GM18498 (cell line): ENCODE results near the gene FRMPD2.
"Not testable (repeated sequence)": the region's sequence is repeated elsewhere in the genome, so short reads cannot be mapped to it uniquely, and the experiment has no call there.

Experiments used
- ATAC-seq: cut with Tn5 transposase; IDR thresholded peaks from one replicate; pipeline ENCODE4 v1.9.1; 2021; ENCODE audit warnings: mild to moderate bottlenecking, moderate library complexity; ENCODE audit not compliant: unreplicated experiment

FRMPD2 gene

GRCh38 chr10:48234295-48234694 is 40.2 kb downstream of the FRMPD2 start:
- ATAC-seq: no peak

- ATAC-seq: no peak
These were observed 40.9 kb downstream of the FRMPD2 start for GRCh38 chr10:48233559-48234005.

GRCh38 chr10:48232717-48233447 is 41.6 kb downstream of the FRMPD2 start:
- ATAC-seq: no peak

- peak; percentile 82 for ATAC-seq
These were observed 42.7 kb downstream of the FRMPD2 start for GRCh38 chr10:48231699-48232315.

GRCh38 chr10:48231178-48231577 is 43.3 kb downstream of the FRMPD2 start:
- ATAC-seq: peak; percentile 42

- no peak for ATAC-seq
These were observed 47.3 kb downstream of the FRMPD2 start for GRCh38 chr10:48227213-48227612.

- no peak for ATAC-seq
These were observed 49.4 kb downstream of the FRMPD2 start for GRCh38 chr10:48224979-48225560.

GRCh38 chr10:48224296-48224695 is 50.2 kb downstream of the FRMPD2 start:
- ATAC-seq: no peak

- ATAC-seq: no peak
These were observed 52.7 kb downstream of the FRMPD2 start for GRCh38 chr10:48221814-48222213.

- not testable (repeated sequence) for ATAC-seq
These were observed 53.5 kb downstream of the FRMPD2 start for GRCh38 chr10:48221031-48221430.

- ATAC-seq: no peak
These were observed 55.3 kb downstream of the FRMPD2 start for GRCh38 chr10:48219194-48219593.

GRCh38 chr10:48216744-48217143 is 57.8 kb downstream of the FRMPD2 start:
- no peak for ATAC-seq

- ATAC-seq: no peak
These were observed 58.3 kb downstream of the FRMPD2 start for GRCh38 chr10:48216204-48216505.

- ATAC-seq: no peak
These were observed 58.9 kb downstream of the FRMPD2 start for GRCh38 chr10:48215486-48216203.

- ATAC-seq: no peak
These were observed 59.6 kb downstream of the FRMPD2 start for GRCh38 chr10:48214716-48215485.

GRCh38 chr10:48213047-48213446 is 61.4 kb downstream of the FRMPD2 start:
- no peak for ATAC-seq

- no peak for ATAC-seq
These were observed 62.7 kb downstream of the FRMPD2 start for GRCh38 chr10:48211777-48212176.

GRCh38 chr10:48210966-48211365 is 63.5 kb downstream of the FRMPD2 start:
- ATAC-seq: no peak

GRCh38 chr10:48210391-48210790 is 64.1 kb downstream of the FRMPD2 start:
- ATAC-seq: no peak

- no peak for ATAC-seq
These were observed 65.3 kb downstream of the FRMPD2 start for GRCh38 chr10:48209241-48209640.

- ATAC-seq: no peak
These were observed 66.6 kb downstream of the FRMPD2 start for GRCh38 chr10:48207853-48208252.
